Measurements from ENCODE around the gene CSPG5.

CSPG5 gene

DNA sequence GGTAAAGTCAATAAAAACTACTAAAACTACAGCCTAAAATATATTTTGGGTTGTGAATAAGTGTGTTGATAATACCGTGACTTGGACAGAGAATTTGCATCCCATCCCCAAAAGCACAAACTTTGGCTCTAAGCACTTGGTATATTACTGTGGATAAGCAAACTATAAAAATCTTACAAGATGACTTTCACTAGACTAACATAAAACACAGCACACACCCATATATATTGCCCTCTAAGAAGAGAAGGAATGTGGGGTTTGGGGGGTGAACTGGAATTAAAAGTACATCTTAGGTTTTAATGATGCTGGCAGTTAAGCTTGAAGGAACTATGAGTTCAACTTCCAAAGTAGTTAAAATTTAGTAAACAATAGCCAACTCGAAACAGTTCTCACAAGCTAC, 28.7 kb upstream of the CSPG5 start:
- Histone ChIP-seq H3K27ac (no peak overlapping the region), H3K27me3 (no peaks in the 10 kb centered on the region), H3K9me3 (no peaks in the 10 kb centered on the region), H3K4me3 (ENCODE audit: low read depth in 1 of 2, low read length in 1 of 2) (no peak overlapping the region), H3K4me1 (ENCODE audit: control insufficient read depth in 1 of 2, insufficient read depth in 1 of 2, low read depth in 1 of 2, low read length in 1 of 2) (no peaks in the 10 kb centered on the region), H3K36me3 (peaks cover 79% of the 10 kb centered on the region)
- TF ChIP-seq, protein P1, sequence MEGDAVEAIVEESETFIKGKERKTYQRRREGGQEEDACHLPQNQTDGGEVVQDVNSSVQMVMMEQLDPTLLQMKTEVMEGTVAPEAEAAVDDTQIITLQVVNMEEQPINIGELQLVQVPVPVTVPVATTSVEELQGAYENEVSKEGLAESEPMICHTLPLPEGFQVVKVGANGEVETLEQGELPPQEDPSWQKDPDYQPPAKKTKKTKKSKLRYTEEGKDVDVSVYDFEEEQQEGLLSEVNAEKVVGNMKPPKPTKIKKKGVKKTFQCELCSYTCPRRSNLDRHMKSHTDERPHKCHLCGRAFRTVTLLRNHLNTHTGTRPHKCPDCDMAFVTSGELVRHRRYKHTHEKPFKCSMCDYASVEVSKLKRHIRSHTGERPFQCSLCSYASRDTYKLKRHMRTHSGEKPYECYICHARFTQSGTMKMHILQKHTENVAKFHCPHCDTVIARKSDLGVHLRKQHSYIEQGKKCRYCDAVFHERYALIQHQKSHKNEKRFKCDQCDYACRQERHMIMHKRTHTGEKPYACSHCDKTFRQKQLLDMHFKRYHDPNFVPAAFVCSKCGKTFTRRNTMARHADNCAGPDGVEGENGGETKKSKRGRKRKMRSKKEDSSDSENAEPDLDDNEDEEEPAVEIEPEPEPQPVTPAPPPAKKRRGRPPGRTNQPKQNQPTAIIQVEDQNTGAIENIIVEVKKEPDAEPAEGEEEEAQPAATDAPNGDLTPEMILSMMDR (IDR thresholded peaks at IDR 0.05) = no peak

DNA sequence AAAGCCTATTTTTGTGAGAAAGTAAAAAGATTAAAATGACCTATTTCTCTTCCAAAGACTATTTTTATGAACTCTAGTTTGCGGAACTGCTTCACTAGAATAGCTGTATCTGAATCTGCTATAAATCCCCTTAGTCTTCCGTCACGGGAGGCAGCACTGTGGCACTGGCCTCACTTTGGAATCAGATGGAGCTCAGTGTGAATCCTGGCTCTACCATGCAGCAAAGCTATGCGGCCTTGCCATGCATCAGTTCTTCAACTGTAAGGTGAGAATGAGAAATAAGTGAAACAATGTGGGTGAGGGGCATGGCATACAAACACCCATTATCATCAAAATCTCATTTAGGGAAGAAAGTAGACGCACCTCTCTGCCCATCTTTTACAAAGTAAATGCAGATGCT, 27.5 kb upstream of the CSPG5 start:
- peaks cover 76% of the 10 kb centered on the region for H3K36me3 ChIP-seq
- H3K9me3 ChIP-seq = no peaks in the 10 kb centered on the region
- H3K4me1 ChIP-seq (ENCODE audit: control insufficient read depth in 1 of 2, insufficient read depth in 1 of 2, low read depth in 1 of 2, low read length in 1 of 2) = no peaks in the 10 kb centered on the region
- no peak overlapping the region for H3K4me3 ChIP-seq (ENCODE audit: low read depth in 1 of 2, low read length in 1 of 2)
- TF ChIP-seq, protein P1 (IDR thresholded peaks at IDR 0.05) = no peak
- no peaks in the 10 kb centered on the region for H3K27me3 ChIP-seq
- H3K27ac ChIP-seq = no peak overlapping the region

DNA sequence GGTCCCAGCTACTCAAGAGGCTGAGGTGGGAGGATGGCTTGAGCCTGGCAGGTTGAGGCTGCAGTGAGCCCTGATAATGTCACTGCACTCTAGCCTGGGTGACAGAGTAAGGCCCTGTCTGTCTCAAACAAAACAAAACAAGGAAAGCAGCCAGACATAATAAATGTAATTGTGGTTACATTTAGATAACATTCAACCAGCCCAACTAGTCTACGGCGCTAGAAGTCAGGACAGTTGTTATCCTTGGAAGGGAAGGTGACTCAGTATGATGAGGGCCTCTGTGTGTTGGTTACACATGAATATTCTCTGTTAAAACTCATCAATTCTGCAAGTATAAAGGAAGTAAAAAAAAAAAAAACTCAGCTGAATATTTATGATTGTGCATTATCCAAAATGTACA, 27.0 kb upstream of the CSPG5 start:
- TF ChIP-seq, protein P1 (IDR thresholded peaks at IDR 0.05) = no peak
- Histone ChIP-seq H3K4me1 (ENCODE audit: control insufficient read depth in 1 of 2, insufficient read depth in 1 of 2, low read depth in 1 of 2, low read length in 1 of 2) (no peaks in the 10 kb centered on the region), H3K27ac (no peak overlapping the region), H3K9me3 (no peaks in the 10 kb centered on the region), H3K36me3 (peaks cover 73% of the 10 kb centered on the region), H3K27me3 (no peaks in the 10 kb centered on the region), H3K4me3 (ENCODE audit: low read depth in 1 of 2, low read length in 1 of 2) (no peak overlapping the region)

DNA sequence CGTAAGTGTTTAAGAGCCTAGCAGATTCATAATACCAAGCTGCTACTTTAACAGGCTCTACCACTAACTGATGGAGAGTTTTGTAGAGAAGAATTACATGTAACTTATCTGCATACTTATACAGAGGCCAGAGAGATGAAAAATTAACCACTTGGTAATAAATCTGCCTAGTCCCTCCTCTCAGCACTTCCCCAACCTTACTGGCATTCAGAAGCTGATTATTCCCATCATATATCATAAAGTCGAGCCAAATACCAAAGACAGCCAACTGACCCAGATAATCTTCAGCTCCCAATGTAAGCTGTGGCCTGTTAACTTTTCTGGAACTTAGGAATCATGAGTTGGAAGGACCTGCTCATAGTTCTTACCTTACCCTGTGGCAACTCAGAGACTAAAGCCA, 25.5 kb upstream of the CSPG5 start:
- no peak overlapping the region for H3K4me3 ChIP-seq (ENCODE audit: low read depth in 1 of 2, low read length in 1 of 2)
- no peak overlapping the region for H3K27ac ChIP-seq
- TF ChIP-seq, protein P1 (IDR thresholded peaks at IDR 0.05) = no peak
- no peaks in the 10 kb centered on the region for H3K27me3 ChIP-seq
- peaks cover 59% of the 10 kb centered on the region for H3K36me3 ChIP-seq
- H3K4me1 ChIP-seq (ENCODE audit: control insufficient read depth in 1 of 2, insufficient read depth in 1 of 2, low read depth in 1 of 2, low read length in 1 of 2) = no peaks in the 10 kb centered on the region
- H3K9me3 ChIP-seq = no peaks in the 10 kb centered on the region

DNA sequence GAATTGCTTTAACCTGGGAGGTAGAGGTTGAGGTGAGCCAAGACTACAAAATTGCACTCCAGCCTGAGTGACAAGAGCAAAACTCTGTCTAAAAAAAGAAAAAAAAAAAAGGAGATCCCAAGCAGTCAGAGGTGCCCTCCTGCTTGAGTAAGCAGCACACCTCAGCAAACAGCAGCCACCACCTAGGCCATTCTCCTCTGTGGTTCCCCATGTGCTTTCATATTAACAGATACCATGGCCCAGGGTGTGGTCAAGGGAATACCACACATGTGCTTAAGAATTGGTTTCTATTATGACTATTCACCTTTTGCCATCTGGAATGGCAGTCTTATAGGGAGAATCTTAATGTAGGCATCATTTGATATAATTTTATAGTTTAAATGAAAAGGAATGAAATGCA, 24.7 kb upstream of the CSPG5 start:
- Histone ChIP-seq H3K27me3 (no peaks in the 10 kb centered on the region), H3K36me3 (peaks cover 51% of the 10 kb centered on the region), H3K4me3 (ENCODE audit: low read depth in 1 of 2, low read length in 1 of 2) (no peak overlapping the region), H3K9me3 (no peaks in the 10 kb centered on the region), H3K4me1 (ENCODE audit: control insufficient read depth in 1 of 2, insufficient read depth in 1 of 2, low read depth in 1 of 2, low read length in 1 of 2) (no peaks in the 10 kb centered on the region), H3K27ac (no peak overlapping the region)
- TF ChIP-seq, protein P1 (IDR thresholded peaks at IDR 0.05) = no peak

DNA sequence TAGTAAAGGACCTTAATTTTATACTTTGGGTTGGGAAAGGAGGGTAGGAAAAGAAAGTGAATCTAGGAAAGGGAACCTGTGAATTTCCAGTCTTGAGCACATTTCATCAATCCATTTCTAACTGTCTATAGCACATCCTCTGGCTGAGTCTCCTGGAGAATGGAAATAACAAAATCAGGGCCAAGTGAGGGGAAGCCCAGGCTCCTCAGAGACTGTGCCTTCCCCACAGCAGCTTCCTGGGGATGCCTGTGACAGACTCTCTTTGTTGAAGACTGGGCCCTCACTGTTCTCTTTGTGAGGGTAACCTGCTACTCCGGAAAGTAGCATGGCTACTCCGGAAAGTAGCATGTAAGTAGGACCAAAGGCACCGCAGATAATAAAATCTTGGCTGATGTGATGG, 22.6 kb upstream of the CSPG5 start:
- no peaks in the 10 kb centered on the region for H3K9me3 ChIP-seq
- H3K4me3 ChIP-seq (ENCODE audit: low read depth in 1 of 2, low read length in 1 of 2) = no peak overlapping the region
- peaks cover 38% of the 10 kb centered on the region for H3K36me3 ChIP-seq
- no peak overlapping the region for H3K27ac ChIP-seq
- TF ChIP-seq, protein P1 (IDR thresholded peaks at IDR 0.05) = no peak
- H3K27me3 ChIP-seq = no peaks in the 10 kb centered on the region
- no peaks in the 10 kb centered on the region for H3K4me1 ChIP-seq (ENCODE audit: control insufficient read depth in 1 of 2, insufficient read depth in 1 of 2, low read depth in 1 of 2, low read length in 1 of 2)

Data from neutrophil (primary cell).